Measurements from ENCODE around the gene AIF1L. TPM values are rescaled to one million over a fixed set of nuclear protein-coding genes. Genes with fewer than 3 reads are reported as not detected.
"Not testable (repeated sequence)": the region's sequence is repeated elsewhere in the genome, so short reads cannot be mapped to it uniquely, and the experiment has no call there.

The AIF1L gene
- polyA plus RNA-seq, 5 donors: 36.6 to 49.5 (median 42.5) TPM

DNA sequence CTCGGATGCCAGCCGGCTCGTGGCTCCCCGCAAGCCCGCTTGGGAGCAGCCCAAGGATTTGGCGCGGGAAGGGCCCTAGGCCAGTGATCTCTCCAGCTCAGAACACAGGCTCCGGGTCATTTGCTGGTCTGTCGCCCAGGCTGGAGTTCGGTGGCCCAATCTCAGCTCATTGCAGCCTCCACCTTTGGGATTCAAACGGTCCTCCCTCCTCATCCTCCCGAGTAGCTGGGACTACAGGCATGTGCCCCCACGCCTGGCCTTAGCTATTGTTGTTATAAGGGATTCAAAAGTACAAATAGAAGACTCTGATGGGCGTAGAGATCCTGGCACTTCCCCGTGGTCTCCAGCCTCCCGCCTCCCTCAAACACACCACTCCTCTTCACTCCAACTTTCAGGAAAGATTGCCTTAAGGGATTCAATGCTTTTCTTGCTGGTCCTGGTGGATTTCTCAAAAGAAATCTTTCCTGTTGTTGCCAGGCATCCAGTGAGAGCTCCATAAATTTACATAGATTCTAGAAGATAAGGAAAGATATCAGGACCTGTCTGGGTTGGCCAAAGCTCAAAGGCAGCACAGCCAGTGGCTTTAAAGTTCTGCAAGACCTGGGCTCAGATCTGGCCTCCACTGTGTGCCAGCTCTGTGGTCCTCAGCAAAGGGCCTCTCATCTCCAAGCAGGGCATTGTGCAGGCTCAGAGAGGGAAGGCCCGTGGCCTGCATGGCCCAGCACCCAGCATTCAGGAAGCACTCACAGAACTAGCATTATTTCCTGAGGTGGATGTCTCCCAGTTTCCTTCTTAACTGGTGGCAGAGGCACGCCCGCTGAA lies 1.0 kb downstream of the AIF1L start:
- no peak for DNase-seq

DNA sequence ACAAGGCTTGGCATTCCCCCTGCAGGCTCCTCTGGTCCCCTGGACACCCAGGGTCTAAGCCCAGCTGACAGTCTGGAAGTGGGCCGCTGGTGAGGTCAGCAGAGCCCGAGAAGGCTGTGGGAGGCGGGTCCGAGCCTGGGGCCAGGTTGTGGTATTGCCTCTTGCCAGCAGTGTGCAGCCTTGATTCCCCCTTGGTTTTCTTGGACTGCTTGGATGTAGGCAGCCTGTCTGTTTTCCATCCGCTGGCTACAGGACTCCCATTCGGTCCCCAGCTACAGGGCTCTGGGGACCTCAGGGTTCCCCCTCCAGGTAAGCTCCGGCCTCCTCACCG lies 1.6 kb downstream of the AIF1L start:
- DNase-seq: no peak

- no peak for DNase-seq
These were observed 2.2 kb downstream of the AIF1L start for GRCh38 chr9:131098391-131099101.

GRCh38 chr9:131099102-131099606 lies 2.8 kb downstream of the AIF1L start:
- DNase-seq: no peak

DNA sequence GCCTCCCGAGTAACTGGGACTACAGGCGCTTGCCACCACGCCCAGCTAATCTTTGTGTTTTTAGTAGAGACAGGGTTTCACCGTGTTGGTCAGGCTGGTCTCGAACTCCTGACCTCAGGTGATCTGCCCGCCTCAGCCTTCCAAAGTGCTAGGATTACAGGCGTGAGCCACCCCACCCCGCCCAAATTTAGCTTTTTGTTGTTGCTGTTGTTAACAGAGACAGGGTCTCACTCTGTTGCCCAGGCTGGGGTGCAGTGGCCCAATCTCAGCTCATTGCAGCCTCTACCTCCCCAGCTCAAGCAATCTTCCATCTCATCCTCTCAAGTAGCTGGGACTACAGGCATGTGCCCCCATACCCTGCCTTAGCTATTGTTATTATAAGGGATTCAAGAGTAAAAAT lies 3.5 kb downstream of the AIF1L start:
- not testable (repeated sequence) for DNase-seq

DNA sequence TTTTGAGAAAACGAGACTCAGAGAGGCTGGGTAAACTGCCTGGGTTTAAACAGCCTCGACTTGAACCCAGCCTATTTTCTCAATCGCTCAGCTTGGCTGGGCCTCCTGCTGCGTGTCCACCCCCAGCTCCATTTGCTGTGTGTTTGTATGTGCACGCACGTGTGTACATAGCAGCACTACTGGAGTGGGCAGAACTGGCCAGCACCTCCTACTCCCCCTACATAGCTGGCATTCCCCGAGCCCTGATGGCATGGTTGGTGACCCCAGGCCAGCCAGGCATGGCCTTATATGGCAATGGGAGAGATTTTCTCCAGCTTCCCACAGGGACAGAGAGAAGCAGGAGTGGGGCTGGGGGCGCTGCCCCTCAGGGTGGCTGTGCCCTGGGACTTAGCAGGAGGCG lies 4.1 kb downstream of the AIF1L start:
- DNase-seq: no peak

- DNase-seq: no peak
These were observed 5.1 kb downstream of the AIF1L start for GRCh38 chr9:131101207-131101964.

- DNase-seq: no peak
These were observed 6.7 kb downstream of the AIF1L start for GRCh38 chr9:131103024-131103423.

DNA sequence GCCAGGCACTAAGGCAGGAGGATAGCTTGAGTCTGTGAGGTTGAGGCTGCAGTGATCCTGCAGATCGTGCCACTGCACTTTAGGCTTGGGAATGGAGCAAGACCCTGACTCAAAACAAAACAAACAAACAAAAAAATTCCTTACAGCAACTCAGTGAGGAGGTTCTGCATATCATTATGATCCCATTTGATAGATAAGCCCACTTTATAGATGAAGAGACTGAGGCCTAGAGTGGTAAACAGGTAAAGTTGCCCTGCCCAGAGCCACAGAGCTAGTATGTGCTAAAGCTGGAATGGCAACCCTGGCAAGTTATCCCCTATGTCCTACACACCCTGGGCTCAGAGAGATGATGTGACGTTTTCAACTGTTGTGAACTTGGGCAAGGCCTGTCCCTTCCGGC lies 7.2 kb downstream of the AIF1L start:
- no peak for DNase-seq

- no peak for DNase-seq
These were observed 7.8 kb downstream of the AIF1L start for GRCh38 chr9:131104016-131104740.

- no peak for DNase-seq
These were observed 9.6 kb downstream of the AIF1L start for GRCh38 chr9:131105952-131106351.

DNA sequence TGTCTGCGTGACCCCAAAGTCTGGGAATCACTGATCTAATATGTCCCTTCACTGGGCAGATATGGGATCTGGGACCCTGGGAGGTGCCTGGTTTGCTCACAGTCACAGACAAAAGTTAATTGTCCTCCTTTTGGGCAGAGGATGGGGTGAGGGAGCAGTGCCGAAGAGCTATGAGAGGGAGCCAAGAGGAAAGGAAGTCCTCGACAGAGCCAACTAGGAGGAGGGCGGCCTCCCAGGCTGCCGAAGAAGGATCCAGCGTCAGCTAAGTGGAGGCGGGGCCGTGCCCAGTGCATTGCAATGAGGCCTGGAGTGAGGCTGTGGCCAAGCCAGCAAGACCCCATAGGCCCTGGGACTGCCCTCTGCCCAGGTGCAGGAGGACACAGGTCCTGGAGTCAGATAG lies 11.4 kb downstream of the AIF1L start:
- DNase-seq: no peak

DNA sequence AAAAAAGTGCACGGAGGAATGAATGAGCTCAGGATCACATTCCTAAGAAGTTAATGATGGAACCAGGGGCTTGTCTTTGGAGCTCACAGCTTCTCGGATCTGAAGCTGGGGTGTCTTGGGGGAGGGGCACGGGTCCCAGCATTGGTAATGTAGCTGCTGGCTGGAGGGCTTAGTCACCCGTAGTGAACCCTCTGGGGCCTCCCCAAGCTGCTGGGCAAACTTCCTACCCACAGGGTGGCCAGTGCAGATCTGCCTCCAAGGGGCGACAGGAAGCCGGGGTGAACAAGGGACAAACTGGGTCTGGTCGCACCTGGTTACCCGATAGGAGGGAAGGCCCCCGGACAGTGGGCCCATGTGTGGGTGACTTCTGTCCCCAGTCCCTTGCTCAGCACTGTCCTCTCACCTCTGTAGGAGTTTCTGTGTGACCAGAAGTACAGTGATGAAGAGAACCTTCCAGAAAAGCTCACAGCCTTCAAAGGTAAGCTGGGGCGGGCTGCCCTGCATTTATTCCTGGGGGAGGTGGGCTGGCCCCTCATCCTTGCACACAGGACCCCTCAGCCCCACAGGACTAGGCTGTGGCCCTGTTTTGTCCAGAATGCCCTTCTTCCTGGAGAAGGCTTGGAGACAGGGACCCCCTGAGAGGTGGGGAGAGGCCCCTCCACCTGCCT lies 15.0 kb downstream of the AIF1L start:
- no peak for DNase-seq

DNA sequence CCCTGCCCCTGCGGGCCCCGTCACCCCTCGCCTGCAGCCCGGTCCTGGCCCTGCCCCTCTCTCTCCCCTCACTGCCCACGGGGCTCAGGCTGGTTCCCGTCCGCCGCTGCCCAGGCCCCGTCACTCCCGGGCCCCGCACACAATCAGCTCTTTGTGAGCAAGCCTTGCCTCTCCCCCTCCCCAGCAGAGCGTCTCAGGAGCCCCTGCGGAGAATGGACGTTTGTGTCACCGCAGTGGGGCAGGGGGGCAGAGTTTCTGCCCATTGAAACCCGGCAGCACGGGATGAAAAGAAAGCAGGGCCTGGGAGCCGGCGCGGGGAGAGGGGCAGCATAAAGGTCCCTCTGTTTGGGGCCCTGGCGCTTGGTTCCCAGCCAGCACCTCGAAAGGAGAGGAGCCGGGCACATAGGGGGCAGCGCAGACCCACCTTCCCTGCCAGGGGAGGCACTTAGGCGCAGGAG lies 15.6 kb downstream of the AIF1L start:
- DNase-seq: no peak

- no peak for DNase-seq
These were observed 16.2 kb downstream of the AIF1L start for GRCh38 chr9:131112374-131113154.

DNA sequence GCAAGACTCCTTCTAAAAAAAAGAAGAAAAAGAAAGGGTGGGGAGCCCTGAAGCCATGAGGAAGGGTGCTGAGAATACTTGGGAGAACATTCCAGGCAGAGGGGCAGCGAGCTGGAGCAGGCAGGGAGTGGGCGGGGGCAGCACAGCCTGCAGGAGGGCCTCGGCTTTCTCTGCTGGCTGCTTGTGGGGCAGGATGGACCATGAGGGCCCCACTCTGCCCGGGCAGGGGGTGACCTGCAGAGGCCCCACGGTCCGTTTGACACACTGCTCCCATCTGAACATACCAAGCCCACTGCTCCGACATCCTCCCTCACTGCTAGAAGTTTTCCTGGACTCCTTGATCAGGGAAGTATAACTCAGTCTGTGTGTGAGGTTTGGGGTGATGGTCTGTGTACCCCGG lies 17.3 kb downstream of the AIF1L start:
- no peak for DNase-seq

DNA sequence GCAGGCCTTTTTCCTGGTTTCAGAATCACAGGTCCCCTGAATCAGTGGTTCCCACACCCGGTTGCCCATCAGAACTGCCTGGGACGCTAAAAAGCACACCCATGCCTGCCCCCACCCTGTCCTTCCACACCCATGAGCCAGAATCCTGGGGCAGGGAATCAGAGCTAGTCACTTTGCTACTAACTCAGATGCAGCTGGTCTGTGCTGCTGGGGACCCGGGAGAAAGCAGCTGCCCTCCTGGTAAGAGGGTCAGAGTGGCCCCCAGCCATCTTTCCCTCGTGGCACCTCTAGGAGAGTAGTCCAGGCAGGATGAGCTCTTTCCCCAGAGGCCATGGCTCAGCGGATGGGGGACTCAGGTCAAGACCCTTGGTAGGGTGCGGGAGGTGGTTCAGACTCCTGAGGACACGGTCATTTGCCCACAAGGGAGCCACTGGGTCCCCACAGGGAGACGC lies 17.8 kb downstream of the AIF1L start:
- no peak for DNase-seq

DNA sequence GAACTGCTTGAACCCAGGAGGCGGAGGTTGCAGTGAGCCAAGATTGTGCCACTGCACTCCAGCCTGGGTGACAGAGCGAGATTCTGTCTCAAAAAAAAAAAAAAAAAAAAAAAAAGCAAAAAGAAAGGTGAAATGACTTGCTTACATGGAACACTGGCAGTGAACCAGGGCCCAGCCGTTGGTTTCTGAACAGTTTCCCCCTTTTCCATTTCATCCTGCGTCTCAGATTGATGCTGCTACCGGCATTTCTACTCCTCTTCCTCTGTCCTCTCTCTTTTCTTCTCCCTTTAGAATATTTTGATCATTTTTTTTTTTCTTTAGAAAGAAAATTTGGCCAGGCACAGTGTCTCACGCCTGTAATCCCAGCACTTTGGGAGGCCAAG lies 19.0 kb downstream of the AIF1L start:
- DNase-seq: not testable (repeated sequence)

DNA sequence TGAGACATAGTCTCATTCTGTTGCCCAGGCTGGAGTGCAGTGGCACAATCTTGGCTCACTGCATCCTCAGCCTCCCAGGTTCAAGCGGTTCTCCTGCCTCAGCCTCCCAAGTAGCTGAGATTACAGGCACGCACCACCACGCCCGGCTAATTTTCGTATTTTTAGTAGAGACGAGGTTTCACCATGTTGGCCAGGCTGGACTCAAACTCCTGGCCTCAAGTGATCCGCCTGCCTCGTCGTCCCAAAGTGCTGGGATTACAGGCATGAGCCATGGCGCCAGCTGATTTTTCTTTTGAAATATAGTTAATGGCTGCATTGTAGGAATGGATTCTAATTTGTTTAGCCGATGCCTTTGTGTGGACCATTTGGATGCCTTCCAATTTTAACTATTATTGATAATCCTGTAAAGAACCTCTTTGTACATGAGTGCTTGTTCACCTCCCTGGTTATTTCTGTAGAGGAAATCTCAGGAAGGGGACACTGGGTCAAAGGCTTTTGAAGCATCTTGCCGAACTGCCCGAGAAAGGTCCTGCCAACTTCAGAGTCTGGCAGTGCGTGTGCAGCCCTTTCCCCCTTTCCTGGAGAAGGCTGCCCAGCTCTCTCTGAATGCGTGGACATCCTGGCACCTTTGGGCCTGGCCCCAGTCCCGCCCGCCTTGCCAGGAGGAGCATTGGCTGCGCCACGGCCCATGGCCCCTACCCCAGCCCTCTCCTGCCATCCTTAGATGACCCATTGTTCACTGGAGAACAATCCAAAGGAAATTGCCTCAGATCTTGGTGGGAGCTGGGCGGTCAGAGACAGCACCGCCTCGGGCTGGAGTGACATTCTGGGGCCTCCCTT lies 20.2 kb downstream of the AIF1L start:
- no peak for DNase-seq
